ENCODE results near the gene OSMR.

The OSMR gene

DNA sequence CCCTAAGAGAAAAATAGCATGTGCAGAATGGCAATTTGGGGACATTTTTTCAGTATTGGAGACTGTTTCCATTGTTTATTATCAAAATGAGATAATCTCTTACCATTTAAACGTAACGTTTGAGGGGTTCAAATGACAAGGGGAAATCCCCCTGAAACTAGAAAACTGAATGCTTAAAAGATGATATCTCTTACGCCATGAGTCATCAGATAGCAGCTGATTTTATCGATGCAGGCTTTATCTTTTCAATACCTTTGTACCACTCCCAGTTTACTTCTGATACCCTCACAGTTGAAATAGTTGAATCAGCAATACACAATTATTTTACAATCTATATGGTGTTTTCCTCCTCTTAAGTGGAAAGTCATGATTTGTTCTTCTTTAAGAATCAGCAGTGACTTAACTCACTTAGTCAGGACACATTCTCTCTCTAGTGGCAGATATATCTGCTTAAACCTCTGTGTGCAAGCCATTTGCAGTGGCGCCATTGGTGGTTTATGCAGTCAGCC, 29.2 kb downstream of the OSMR start:
- DNase-seq: no peak

DNA sequence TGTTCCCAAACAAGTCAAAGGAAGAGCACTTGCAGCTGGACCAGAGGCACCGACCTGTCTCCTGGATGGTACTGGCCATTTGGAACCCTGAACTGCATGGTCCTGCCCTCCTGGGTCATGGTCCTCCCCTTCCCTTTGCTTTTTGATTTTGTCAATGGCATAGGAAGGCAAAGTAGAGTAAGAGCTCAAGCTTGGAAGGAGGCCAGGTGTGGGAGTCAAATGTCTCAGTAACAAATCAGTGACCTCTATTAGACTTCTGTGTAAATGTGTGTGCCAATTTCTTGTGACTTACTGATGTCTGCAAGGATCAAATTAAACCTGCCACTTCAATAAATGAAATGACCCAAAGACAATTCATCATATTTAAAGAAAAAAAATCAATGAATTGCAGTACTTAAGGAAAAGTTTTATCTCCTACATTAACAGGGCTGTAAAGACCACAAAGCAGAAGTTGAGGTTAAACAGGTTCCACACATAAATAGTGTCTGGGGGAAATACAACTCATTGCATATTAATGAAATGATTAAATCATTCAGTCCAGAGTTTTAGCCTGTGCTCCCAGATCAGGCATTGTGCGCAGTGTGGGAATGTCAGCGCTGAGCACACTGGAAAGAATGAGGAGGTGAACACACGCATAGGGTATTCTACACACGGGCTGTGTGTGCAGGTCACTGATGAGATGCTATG, 32.7 kb downstream of the OSMR start:
- no peak for DNase-seq

DNA sequence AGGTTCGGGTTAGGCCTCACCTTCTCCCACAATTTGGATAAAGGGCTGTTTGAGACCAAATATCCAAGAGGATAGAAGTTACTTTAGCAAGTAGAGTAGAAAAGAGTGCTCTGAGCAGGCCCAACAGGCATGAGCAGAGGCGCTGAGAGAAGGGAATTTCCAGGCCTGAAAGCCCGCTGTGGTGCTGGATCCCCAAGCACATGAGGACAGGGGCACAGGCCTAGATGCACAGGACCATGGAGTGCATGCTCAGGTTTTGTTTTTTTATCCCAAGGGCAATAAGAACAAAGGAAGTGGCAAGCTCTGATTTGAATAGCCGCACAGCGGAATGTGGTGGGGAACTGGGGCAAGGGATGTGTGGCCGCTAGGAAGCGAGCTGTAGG, 33.3 kb downstream of the OSMR start:
- DNase-seq: no peak

DNA sequence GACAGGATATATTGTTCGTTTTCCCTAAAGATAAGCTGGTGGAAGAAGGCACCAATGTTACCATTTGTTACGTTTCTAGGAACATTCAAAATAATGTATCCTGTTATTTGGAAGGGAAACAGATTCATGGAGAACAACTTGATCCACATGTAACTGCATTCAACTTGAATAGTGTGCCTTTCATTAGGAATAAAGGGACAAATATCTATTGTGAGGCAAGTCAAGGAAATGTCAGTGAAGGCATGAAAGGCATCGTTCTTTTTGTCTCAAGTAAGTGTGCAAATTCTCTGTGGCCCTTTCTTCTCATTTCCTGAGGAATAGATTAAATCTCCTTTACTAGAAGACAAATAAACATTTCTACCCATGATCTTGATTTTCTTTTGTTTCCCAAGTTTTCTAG, 38.0 kb downstream of the OSMR start:
- no peak for DNase-seq

DNA sequence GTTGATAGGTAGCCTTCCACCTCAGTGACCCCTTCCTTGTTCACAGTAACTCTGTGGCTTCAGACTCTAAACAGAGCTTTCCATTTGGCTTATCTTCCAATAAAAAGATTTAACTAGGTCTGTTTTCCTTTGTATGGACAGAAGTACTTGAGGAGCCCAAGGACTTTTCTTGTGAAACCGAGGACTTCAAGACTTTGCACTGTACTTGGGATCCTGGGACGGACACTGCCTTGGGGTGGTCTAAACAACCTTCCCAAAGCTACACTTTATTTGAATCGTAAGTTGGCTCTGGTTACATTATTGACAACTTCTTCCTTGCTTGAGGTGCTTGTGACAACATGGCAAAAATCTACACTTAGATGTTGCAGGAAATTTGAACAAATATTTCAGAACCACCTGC, 39.4 kb downstream of the OSMR start:
- no peak for DNase-seq

DNA sequence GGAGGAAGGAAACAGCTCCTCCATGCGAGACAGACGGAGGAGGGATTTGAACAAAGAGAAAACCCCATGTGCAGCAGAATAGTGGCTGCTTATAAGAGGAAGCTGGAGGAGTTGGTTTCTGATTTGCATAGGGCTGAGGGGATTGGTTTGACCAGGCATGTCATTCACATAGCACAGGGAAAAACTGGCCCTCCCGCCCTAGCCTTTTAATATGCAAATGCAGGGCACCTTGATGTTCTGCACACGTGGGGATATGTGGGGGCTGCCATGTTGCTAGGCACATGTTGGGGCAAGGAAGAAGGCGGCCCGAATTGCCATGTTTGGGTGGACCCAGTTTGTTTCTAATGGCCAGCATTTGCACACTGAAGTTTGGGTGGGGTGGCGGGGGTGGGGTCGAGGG, 42.2 kb downstream of the OSMR start:
- DNase-seq: no peak

DNA sequence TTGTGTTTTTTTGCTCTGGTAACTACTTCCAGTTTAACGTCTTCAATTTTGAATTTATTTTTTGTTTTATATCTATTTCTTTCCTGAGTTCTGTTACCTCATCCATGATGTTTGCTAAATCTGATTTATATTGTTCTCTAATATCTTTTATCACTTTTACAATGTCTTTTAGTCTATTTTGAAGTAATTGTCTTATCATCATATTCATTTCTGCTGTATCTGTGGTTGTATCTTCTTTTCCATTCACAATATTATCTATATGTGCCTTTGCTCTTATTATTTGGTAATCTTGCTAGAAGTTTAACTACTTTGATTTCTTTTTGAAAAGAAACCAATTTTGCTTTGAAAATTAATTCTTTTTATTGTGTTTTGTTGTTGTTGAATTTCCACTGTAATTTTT, 43.6 kb downstream of the OSMR start:
- DNase-seq: no peak

DNA sequence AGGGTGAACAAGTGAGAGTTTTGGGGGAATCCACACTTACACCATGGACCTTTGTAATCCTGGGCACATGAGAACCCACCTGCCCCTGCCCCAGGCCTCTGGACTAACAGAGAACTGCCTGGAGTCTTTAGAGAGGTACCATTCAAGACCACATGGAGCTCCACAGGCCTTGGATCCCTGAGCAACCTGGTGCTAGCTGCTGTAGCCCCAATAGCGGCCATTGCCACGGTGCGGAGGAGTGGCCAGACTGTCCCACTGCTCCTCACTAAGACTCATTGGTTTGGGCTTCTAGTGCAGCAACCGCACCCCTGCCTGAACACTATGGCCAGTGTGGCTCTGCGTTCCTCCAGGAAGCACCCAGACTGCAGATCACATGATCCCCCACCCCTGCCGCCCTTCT, 45.8 kb downstream of the OSMR start:
- no peak for DNase-seq

DNA sequence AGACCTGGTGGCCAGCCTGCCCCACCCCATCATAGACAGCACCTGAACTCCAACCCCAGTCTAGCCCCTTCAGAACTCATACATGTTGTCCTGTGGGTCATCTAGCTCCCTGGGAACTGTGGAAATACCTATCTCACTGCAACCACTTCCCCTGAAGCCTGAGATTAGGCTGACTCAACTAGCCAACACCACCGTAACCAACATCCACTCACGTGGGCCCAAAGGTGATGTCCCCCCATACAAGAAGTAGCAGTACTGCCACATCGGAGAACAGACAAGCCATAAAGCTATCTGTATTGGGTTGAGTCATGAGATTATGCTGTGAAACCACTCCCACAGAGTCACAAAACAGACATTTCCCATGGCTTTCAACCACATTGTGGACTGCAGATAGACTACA, 46.6 kb downstream of the OSMR start:
- DNase-seq: no peak

DNA sequence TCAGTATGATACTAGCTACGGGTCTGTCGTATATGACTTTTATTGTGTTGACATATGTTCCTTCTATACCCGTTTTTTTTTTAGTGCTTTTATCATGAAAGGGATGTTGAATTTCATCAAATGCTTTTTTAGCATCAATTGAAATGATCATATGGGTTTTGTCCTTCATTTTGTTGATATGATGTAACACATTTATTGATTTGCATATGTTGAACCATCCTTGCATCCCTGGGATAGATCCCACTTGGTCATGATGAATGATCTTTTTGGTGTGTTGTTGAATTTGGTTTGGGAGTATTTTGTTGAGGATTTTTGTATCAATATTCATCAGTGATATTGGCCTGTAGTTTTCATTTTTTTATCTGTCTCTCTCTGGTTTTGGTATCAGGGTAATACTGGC, 50.9 kb downstream of the OSMR start:
- no peak for DNase-seq

DNA sequence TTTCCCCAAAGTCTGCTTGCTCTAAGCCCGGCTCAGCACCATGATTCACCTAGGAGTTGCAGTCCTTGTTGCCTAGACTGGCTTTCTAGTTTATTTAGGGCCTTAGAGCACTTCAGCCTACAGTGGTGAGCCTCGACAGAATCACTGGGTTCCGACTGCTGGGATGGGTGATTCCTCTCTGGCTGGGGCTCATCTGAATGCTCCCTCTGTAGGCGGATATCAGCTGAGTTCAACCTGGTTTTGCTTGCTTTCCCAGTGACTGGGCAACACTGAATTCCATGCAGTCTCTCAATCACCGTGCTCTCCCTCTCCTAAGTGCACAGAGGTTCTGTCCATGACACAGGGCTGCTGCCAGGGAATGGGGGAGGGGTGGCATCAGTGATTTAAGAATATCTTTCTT, 54.1 kb downstream of the OSMR start:
- no peak for DNase-seq

DNA sequence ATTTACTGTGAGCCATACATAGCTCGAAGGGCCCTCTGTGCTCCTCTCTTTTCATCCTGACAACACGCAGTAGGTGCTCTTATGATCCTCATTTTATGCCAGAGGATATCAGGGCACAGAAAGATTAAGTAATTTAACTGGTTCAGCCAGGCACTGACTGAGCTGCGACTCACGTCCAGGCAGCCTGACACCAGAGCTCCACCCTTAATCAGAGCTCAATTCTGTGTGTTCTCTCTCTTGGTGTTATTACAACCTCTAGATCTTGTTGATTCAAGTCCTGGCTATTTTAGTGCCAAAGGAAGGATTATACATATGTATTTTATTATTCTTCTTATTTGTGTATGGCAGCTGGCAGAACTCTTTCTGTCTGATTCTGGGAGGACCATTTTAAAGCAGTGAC, 59.7 kb downstream of the OSMR start:
- DNase-seq: no peak

DNA sequence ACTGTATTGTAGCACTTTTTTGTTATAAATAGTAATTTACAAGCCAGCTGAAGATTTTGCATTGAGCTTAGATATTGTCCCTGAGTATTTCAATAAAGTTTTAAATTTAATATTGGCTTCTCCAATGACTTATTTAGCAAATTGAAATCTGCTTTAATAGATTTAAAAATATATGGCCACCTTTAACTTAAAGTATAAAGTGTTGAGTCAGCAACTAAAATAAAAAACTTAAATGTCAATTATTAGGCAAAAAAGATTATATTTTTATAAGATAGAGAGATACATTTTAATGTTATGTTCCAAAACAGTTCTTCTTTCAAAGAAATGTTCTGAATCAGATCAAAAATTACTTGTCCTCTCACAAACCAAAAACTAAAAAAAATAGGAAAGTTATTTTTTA, 60.7 kb downstream of the OSMR start:
- no peak for DNase-seq

DNA sequence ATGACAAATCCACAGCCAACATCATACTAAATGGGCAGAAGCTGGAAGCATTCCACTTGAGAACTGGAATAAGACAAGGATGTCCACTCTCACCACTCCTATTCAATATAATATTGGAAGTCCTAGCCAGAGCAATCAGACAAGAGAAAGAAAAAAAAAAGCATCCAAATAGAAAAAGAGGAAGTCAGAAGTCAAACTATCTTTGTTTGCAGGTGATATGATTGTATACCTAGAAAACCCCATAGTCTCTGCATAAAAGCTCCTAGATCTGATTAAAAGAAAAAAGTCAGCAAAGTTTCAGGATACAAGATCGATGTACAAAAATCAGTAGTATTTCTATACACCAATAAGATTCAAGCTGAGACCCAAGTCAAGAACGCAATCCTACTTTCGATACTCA, 66.1 kb downstream of the OSMR start:
- no peak for DNase-seq

DNA sequence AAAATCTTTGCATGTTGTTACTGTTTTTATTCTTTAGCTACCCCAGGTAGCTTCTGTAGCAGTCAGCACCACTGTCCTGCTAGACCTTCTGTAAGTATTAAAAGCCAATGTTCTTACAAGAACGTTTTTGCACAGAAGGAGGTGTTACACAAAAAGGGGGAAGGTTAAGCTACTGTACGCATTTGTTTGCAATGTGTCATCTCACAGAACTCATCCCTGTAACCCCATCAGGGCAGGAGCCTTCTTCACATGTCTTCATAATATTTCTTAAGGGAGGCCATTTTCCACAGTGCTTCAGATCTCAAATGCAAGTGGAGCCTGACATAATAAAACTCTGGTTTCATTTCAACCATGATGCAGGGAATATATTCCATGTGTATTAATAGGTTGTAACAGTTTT, 67.9 kb downstream of the OSMR start:
- no peak for DNase-seq

DNA sequence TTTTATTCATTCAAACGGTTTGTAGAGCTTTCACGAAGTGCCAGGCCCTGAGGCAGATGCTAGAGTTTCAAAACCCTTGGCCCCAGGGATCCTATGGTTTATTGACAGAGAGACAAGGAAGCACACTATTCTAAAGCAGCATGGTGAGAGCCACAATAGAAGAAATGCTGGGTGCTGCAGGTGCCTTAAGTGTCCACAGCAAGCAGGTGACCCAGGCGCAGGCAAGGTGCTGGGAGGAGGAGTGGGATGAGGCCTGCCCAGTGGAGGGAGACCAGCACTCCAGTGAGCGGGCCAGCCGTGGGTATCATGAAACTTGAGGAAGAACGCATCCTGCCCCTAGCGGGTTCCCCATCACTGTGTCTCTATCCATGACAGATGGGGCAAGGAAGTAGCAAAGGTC, 71.0 kb downstream of the OSMR start:
- no peak for DNase-seq

DNA sequence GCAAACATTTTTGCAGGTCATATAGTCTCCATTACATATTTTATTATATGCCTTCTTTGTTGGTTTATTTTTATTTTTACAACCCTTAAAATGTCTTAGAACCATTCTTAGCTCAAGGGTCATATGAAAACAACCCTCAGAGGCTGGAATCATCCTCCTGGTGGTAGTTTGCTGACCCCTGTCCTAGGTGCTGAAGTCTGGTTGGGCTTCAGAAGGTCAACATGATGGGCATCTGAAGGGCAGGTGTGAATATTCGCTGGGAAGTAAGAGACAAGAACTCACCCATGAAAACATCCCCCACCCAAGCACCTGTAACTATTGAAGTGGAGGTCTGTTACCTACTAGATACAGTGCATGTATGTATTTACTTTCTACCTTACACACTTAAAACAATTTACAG, 75.4 kb downstream of the OSMR start:
- no peak for DNase-seq

DNA sequence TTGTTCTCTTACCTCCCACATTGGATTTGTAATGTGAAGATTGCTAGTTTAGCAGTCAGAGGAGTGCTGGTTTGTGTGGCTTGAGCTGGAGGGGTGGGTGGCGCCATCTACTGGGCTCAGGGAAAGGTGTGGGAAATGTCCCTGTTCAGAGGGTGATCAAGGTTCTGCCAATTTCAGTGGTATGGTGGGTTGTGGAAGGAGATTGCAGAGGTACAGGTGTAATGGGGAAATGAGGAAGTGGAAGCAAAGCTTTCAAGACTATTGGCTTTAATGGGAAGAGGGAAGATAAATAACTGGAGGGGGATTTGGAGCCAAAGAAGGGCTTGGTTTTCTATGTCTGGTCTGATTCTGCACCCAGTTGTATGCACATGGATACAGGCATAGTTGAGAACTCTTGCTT, 76.4 kb downstream of the OSMR start:
- DNase-seq: no peak

DNA sequence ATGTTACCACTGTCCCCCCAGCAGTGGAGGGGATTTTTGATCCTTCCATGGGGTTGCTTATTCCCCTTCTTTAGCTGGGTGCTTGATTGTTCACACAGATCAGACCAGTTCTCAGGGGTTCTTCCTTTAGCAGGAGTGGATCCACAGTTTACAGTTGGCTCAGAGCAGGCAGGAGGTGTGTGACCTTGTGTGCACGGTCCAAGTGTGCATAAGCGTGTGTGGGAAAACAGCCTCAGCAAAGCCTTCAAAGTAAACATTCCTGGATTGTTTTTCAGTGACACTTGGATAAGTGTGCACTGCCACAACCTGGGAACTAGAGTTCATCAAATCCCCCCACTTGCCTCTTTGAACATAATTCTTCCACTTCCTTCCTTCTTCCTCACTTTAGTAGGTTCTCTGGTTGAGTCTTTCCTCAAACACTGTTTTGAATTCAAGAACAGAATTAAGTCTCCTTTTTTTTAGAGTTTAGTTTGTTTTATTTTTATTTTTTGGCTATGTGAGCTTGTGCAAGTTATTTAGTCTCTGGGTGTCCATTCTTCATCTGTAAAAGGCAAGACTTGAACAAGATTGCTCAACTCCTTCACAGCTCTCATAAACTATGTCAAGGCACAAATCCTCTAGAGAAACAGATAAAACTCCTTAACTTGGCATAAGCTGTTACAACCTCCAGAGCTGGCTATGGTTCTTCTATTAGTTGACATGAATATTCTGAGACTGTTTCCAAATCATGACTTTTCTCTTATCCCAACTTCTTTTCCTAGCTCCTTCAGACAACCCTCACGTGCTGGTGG, 78.0 kb downstream of the OSMR start:
- DNase-seq: no peak

DNA sequence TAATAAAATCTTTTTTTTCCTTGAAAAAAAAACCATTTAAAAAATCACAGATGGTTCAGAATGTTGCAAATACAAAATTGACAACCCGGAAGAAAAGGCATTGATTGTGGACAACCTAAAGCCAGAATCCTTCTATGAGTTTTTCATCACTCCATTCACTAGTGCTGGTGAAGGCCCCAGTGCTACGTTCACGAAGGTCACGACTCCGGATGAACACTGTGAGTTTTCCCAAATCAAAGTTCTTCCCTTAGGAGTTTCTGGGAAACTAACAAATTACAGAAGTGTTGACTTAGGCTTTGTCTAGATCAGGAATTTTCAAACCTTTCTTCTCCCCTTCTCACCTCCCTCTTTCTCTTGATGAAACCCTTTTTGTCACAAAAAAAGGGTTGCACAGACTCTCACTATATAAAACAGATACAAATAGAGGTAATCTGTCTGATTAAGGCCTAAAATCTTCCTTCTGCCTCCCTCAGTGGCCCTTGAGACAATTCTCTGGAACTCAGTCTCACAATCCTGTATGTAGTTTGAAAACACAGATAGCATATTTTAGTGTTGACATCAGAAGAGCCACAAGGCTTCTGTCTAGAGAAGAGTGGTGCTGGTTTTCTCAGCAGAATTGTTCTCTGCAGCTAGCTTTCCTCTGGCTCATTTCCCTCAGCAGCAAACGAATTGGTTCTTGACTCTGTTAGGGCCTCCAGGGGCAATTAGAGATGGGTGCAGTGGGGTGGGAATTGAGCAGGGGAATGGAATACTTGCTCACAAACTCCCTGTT, 79.5 kb downstream of the OSMR start:
- DNase-seq: no peak

DNA sequence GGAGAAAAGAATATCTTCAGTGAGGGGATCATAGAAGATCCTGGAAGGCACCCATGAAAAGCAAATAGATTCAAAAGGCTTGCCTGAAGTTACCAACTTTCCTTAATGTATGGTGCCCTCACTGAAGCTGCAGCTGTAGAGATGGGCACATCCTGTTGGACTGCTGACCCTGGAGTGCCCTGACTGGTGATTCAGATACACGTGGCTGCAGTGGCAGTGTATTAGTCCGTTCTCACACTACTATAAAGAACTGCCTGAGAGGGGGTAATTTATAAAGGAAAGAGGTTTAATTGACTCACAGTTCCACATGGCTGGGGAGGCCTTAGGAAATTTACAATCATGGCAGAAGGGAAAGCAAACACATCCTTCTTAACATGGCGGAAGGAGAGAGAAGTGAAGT, 80.3 kb downstream of the OSMR start:
- DNase-seq: no peak

DNA sequence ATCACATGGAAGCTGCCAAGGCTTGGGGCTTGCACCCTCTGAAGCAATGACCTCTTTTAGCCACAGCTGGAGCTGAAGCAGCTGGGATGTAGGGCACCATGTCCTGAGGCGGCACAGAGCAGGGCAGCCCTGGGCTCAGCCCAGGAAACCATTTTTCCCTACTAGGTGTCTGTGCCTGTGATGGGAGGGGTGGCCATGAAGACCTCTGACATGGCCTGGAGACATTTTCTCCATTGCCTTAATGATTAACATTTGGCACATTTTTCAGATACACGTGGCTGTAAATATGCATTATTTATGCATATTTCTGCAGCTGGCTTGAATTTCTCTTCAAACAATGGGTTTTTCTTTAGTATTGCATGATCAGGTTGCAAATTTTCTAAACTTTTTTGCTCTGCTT, 81.7 kb downstream of the OSMR start:
- DNase-seq: no peak

DNA sequence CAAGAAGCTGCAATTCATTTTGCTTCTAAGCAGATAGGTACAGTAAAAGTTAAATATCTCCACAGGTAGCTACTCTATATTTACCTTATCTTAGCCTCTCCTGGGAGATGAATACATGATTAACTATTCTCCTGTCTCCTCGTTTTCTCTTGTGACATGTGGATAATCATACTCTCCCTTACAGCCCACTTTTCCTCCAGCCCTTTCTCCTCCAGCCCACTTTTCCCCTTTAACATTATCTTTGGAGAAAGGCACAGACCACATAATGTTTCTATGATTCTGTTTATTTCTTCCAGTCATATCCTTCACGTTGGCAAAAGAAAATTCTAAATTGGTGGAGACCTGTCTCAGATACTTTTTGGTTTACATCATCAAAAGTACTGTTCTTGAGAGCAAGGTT, 84.0 kb downstream of the OSMR start:
- DNase-seq: no peak

DNA sequence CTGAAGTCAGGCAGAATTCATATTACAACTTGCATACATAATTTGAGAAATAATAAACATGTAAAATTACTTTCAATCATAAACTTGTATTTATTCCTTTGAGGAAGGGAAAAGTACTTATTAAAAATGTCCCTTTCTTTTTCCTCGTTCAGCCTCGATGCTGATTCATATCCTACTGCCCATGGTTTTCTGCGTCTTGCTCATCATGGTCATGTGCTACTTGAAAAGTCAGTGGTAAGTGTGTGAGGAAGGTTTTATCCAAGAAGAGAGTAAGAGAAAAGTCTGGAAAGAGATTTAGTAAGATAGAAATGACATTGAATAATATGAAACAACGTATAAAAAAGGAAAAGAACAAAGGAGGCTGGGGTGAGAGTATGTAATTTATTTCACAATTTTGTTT, 85.9 kb downstream of the OSMR start:
- DNase-seq: no peak
